KMS-11 (cell line): ENCODE results near the gene SMIM17.

Experiments
- H2AFZ ChIP-seq: fragments of 200-600 bp; sonication (generic); 2 replicates; pipeline ENCODE4 v1.6.1; 2016; ENCODE audit warnings: antibody characterized with exemption, mixed run types, low read depth
- H3K27ac ChIP-seq: fragments of 200-600 bp; sonication (generic); 2 replicates; pipeline ENCODE4 v1.6.1; 2016; ENCODE audit warnings: mild to moderate bottlenecking, mixed run types
- H3K27me3 ChIP-seq: fragments of 200-600 bp; sonication (generic); 2 replicates; pipeline ENCODE4 v1.6.1; 2017; ENCODE audit warnings: mild to moderate bottlenecking, low read depth, mixed run types, moderate library complexity; ENCODE audit not compliant: insufficient read depth
- H3K36me3 ChIP-seq: fragments of 200-600 bp; sonication (generic); 2 replicates; pipeline ENCODE4 v1.6.1; 2017; ENCODE audit warnings: mild to moderate bottlenecking, mixed run types; ENCODE audit not compliant: insufficient read depth
- H3K4me1 ChIP-seq: fragments of 200-600 bp; sonication (generic); 2 replicates; pipeline ENCODE4 v1.6.1; 2016; ENCODE audit warnings: mild to moderate bottlenecking, low read depth, mixed run types; ENCODE audit not compliant: poor library complexity, severe bottlenecking
- H3K4me2 ChIP-seq: fragments of 200-600 bp; sonication (generic); 2 replicates; pipeline ENCODE4 v1.7.0; 2016; ENCODE audit warnings: mild to moderate bottlenecking, mixed run types
- H3K4me3 ChIP-seq: fragments of 200-600 bp; sonication (generic); IDR thresholded peaks from 2 replicates; pipeline ENCODE4 v1.6.1; 2017; ENCODE audit warnings: low read depth, low read length, mixed read lengths; ENCODE audit not compliant: insufficient read depth
- H3K79me2 ChIP-seq: fragments of 200-600 bp; sonication (generic); 2 replicates; pipeline ENCODE4 v1.6.1; 2016; ENCODE audit warnings: low read depth, mixed run types; ENCODE audit not compliant: insufficient read depth
- H3K9ac ChIP-seq: fragments of 200-600 bp; sonication (generic); 2 replicates; pipeline ENCODE4 v1.6.1; 2016; ENCODE audit warnings: mild to moderate bottlenecking, mixed run types
- H4K20me1 ChIP-seq: fragments of 200-600 bp; sonication (generic); 2 replicates; pipeline ENCODE4 v1.6.1; 2016; ENCODE audit warnings: mild to moderate bottlenecking, mixed run types; ENCODE audit not compliant: insufficient read depth
- CTCF ChIP-seq: fragments of 200-600 bp; sonication (generic); conservative IDR thresholded peaks from 2 replicates; pipeline ENCODE4 v1.6.1; 2017; ENCODE audit warnings: low read depth, mild to moderate bottlenecking, antibody characterized with exemption, low read length, moderate library complexity, mixed read lengths

SMIM17 gene

GRCh38 chr19:56596676-56597075 lies 46.3 kb upstream of the SMIM17 start:
- H2AFZ ChIP-seq, result no peak overlapping the region
- TF ChIP-seq CTCF, result no peak
- no peak overlapping the region for H3K4me2 ChIP-seq
- no peak overlapping the region for H3K9ac ChIP-seq
- H3K36me3 ChIP-seq, result no peaks in the 10 kb centered on the region; the same call in 1 of the 2 replicates
- H3K27me3 ChIP-seq, result no peaks in the 10 kb centered on the region
- H4K20me1 ChIP-seq, result no peaks in the 10 kb centered on the region
- H3K4me3 ChIP-seq, result no peak overlapping the region
- peaks cover 5% of the 10 kb centered on the region; the same call in 1 of the 2 replicates for H3K79me2 ChIP-seq
- no peak overlapping the region for H3K27ac ChIP-seq
- no peaks in the 10 kb centered on the region for H3K4me1 ChIP-seq

DNA sequence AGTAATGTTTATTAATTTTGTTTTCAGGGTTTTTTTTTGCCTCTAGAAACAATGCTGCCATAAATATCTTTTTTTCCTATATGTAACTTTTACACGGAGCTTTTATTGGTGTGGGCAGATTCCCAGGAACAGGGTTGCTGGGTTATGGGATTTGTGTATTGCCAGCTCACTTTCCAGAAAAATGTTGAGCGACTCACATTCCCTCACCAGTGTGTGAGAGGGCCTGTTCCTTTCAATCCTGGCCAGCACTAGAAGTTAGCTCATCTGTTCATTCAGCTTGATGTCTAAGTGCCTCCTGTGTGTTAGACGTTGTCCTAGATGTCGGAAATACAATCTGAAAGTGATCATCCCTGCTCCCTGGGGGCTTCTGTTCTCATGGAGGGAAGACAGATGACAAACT lies 45.3 kb upstream of the SMIM17 start:
- H3K79me2 ChIP-seq, result peaks cover 5% of the 10 kb centered on the region; the same call in 1 of the 2 replicates
- no peak overlapping the region for H3K4me2 ChIP-seq
- H3K4me3 ChIP-seq, result no peak overlapping the region

DNA sequence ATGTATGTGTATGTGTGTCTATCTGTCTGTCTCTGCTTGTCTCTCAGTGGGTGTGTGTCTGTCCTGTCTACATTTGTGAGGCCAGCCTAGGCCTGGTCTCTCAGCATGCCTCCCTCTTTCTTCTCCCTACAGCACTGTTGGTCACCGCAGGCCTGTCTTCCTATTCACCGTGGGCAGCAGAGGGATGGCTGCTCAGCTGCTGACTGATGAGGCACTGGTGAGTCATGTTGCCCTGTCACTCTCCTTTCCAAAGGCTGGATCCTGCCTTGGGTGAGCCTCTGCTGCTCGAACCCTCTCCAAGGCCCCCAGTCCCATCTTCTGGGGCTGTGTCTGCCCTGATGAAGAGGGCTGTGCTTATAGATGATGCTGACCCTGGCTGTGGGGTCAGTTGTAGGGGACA lies 41.6 kb upstream of the SMIM17 start:
- Histone ChIP-seq H3K4me1 (no peaks in the 10 kb centered on the region), H3K27me3 (no peaks in the 10 kb centered on the region), H3K36me3 (no peaks in the 10 kb centered on the region; the same call in 1 of the 2 replicates), H3K4me2 (no peak overlapping the region), H3K79me2 (peaks cover 2% of the 10 kb centered on the region; the same call in 1 of the 2 replicates), H2AFZ (no peak overlapping the region), H4K20me1 (no peaks in the 10 kb centered on the region), H3K9ac (no peak overlapping the region), H3K27ac (no peak overlapping the region), H3K4me3 (no peak overlapping the region)
- TF ChIP-seq CTCF, result no peak

More for the DNA sequence above, 45.3 kb upstream of the SMIM17 start:
- Histone ChIP-seq H4K20me1 (no peaks in the 10 kb centered on the region), H3K36me3 (no peaks in the 10 kb centered on the region; the same call in 1 of the 2 replicates), H2AFZ (no peak overlapping the region), H3K27me3 (no peaks in the 10 kb centered on the region), H3K27ac (no peak overlapping the region), H3K4me1 (no peaks in the 10 kb centered on the region), H3K9ac (no peak overlapping the region)
- no peak for TF ChIP-seq CTCF

GRCh38 chr19:56603829-56604228 lies 39.1 kb upstream of the SMIM17 start:
- Histone ChIP-seq H3K27me3 (no peaks in the 10 kb centered on the region), H3K4me1 (no peaks in the 10 kb centered on the region), H3K4me2 (no peak overlapping the region), H4K20me1 (no peaks in the 10 kb centered on the region), H3K4me3 (no peak overlapping the region), H3K9ac (no peak overlapping the region), H3K27ac (no peak overlapping the region), H2AFZ (no peak overlapping the region), H3K36me3 (no peaks in the 10 kb centered on the region; the same call in 1 of the 2 replicates), H3K79me2 (no peaks in the 10 kb centered on the region; the same call in 1 of the 2 replicates)
- no peak for TF ChIP-seq CTCF
